ENCODE results near the gene TBC1D10B. TPM values are rescaled to one million over a fixed set of nuclear protein-coding genes. Genes with fewer than 3 reads are reported as not detected.

Gene TBC1D10B, protein sequence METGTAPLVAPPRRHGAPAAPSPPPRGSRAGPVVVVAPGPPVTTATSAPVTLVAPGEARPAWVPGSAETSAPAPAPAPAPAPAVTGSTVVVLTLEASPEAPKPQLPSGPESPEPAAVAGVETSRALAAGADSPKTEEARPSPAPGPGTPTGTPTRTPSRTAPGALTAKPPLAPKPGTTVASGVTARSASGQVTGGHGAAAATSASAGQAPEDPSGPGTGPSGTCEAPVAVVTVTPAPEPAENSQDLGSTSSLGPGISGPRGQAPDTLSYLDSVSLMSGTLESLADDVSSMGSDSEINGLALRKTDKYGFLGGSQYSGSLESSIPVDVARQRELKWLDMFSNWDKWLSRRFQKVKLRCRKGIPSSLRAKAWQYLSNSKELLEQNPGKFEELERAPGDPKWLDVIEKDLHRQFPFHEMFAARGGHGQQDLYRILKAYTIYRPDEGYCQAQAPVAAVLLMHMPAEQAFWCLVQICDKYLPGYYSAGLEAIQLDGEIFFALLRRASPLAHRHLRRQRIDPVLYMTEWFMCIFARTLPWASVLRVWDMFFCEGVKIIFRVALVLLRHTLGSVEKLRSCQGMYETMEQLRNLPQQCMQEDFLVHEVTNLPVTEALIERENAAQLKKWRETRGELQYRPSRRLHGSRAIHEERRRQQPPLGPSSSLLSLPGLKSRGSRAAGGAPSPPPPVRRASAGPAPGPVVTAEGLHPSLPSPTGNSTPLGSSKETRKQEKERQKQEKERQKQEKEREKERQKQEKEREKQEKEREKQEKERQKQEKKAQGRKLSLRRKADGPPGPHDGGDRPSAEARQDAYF
- polyA plus RNA-seq (ENCODE audit: insufficient read length in 4 of 4), result 10 to 100 TPM; 30.9 to 39.2 (median 34.3) TPM

DNA sequence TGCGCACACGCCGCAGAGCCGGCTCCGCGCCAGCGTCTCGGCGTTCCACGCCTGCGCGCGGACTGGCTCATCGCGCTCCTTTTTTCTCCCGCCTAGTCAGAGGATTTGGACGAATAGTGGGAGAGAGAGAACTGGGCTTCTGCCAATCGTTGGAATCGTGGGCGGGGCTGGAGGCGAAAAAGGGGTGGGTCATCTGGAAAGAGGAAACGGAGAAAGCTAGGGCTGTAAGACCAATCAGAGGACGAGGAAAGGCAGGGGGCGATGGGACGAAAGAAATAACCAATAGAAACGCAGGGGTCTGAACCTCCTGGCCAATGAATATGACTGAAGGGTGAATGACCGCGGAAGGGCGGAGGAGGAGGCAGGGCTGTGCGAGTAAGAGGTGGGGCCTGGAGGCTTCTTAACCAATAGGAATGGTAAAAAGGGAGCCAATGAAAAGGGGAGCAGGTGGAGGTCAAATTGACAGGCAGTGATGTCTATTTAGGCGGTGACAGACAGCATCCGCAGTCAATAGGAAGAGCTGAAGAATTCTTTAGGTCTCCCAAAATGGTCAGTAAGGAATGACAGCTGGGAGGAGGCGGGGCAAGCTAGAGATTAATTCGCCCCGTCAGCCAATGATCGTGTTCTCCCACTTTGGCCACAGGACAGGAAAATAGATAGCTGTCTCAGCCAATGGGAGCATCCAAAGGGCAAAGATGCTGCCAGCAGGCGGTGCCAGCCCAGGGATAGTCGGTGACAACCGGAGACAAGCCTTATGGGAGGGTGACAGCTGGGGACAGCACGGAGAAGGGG lies at the start of gene TBC1D10B:
TSS of gene TBC1D10B (minus strand) at position 39 of the 792 bp plus-strand sequence. CDS start 311 bp downstream, outside the sequence.
- DNase-seq (ENCODE audit: low read depth in 4 of 4, low spot score in 3 of 4), result peak; percentile 97 to 100 (median 100)

- no peak for DNase-seq (ENCODE audit: low read depth in 4 of 4, low spot score in 3 of 4)
Measured at GRCh38 chr16:30418350-30419181, 48.3 kb upstream of the TBC1D10B start.

DNA sequence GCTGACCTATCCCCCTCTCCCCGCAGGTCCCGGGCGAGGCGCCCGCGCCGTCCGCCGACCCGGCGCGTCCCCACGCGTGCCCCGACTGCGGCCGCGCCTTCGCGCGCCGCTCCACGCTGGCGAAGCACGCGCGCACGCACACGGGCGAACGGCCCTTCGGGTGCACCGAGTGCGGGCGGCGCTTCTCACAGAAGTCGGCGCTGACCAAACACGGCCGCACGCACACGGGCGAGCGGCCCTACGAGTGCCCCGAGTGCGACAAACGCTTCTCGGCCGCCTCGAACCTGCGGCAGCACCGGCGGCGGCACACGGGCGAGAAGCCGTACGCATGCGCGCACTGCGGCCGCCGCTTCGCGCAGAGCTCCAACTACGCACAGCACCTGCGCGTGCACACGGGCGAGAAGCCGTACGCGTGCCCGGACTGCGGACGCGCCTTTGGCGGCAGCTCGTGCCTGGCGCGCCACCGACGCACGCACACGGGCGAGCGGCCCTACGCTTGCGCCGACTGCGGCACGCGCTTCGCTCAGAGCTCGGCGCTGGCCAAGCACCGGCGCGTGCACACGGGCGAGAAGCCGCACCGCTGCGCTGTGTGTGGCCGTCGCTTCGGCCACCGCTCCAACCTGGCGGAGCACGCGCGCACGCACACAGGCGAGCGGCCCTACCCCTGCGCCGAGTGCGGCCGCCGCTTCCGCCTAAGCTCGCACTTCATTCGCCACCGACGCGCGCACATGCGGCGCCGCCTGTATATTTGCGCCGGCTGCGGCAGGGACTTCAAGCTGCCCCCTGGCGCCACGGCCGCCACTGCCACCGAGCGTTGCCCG lies 47.4 kb upstream of the TBC1D10B start:
- DNase-seq (ENCODE audit: low read depth in 4 of 4, low spot score in 3 of 4), result peak; percentile 82 to 88 (median 83)

DNA sequence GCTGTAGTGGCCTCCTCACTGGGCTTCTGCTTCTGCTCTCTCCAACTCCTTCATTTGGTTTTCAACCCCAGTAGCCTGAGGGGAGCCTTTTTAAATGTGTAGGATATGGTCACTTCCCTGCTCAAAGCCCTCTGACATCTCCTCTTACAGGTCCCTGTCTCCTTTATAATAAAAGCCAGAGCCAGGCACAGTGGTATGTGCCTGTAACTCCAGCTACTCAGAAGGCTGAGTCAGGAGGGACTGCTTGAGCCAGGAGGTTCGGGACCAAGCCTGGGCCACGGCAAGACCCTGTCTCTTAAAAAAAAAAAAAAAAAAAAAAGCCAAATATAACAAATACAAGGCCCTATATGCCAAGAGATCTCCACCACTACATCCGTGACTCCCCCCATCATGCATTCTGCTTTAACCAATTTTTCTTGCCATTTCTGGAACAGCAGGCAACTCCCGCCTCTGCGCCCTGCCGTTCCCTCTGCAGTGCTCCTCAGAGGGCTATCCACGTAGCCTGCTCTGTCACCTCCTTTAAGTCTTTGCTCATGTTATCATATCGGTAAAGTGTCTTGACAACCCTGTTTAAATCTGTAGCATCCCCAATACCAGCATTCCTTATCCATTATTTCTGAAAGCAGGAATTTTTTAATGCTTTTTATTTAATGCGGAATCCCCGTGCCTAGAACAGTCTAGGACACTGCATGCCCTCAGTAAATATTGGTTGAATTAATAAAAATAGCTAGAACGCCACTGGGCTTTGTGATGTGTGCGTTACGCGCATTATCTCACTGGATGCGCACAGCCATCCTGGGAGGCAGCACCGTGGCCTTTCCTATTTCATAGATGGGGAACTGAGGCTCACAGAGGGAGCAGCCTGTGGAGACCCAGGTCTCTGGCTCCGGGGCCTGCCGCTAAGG lies 46.6 kb upstream of the TBC1D10B start:
- DNase-seq (ENCODE audit: low read depth in 4 of 4, low spot score in 3 of 4), result no peak

- DNase-seq (ENCODE audit: low read depth in 4 of 4, low spot score in 3 of 4), result no peak
Measured at GRCh38 chr16:30416047-30416603, 45.8 kb upstream of the TBC1D10B start.

GRCh38 chr16:30414159-30414558 lies 43.9 kb upstream of the TBC1D10B start:
- DNase-seq (ENCODE audit: low read depth in 4 of 4, low spot score in 3 of 4), result no peak

DNA sequence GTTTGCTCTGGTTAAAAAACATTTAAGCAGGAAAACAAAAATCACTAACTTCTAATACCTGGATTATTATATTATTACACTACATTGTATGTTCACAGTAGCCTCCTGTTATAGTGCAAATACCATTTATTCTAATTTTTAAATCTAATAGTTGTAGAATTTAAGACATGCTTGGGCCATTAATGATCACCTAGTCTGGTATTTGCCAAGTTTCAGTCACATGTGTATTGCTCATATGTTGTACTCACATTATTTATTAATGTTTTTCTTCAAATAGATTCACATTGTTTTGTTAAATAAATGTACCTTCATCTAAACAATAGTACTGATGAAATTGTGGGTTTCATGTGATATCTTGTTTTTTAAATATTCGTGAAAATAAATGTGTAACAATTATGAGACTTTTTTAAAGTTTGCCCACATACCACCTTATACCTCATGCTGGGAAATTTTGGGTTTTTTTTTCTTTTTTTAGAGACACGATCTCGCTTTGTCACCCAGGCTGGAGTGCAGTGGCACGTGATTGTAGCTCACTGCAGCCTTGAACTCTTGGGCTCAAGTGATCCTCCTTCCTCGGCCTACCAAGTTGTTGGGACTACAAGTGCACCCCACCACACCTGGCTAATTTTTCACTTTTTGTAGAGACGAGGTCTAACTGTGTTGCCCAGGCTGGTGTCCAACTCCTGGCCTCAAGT lies 43.0 kb upstream of the TBC1D10B start:
- DNase-seq (ENCODE audit: low read depth in 4 of 4, low spot score in 3 of 4), result no peak

GRCh38 chr16:30409125-30410060 lies 39.1 kb upstream of the TBC1D10B start:
- peak in 3 of 4 donors; percentile 80 to 84 (median 84) for DNase-seq (ENCODE audit: low read depth in 4 of 4, low spot score in 3 of 4)

DNA sequence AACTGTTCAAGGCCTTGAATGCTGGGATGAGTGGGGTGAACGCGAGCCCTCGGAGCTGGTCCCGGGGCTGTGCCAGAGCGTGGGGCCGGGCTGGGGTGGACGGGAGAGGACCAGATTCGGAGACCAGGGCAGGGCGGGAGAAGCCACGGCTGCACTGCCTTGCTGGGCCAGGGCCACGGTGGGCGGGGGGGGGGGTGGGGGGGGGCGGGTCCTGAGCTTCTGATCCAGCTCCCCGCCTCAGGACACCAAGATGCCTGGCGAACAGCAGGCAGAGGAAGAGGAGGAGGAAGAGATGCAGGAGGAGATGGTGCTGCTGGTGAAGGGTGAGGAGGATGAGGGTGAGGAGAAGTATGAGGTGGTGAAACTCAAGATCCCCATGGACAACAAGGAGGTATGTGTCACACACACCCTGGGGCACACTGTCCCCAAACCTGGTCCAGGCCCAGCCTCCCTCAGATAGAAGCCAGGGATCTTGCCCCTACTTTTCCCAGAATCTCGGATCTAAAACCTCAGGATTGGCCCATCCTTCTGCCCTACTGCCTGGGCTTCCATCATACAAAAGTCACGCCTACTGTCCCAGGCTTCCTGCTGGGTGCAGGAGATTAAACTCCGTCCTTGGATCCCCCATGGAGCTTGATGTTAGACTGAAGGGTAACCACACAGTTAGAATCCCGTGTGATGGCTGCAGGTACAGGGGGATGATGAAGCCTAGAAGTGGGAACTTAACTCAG lies 37.7 kb upstream of the TBC1D10B start:
- no peak for DNase-seq (ENCODE audit: low read depth in 4 of 4, low spot score in 3 of 4)

- DNase-seq (ENCODE audit: low read depth in 4 of 4, low spot score in 3 of 4), result peak in 3 of 4 donors; percentile 80 to 85 (median 85)
Measured at GRCh38 chr16:30407102-30407803, 37.0 kb upstream of the TBC1D10B start, which contains the start of gene ZNF771. Gene ZNF771 (plus strand): TSS chr16:30407606. CDS start chr16:30408054, 448 bp downstream.

DNA sequence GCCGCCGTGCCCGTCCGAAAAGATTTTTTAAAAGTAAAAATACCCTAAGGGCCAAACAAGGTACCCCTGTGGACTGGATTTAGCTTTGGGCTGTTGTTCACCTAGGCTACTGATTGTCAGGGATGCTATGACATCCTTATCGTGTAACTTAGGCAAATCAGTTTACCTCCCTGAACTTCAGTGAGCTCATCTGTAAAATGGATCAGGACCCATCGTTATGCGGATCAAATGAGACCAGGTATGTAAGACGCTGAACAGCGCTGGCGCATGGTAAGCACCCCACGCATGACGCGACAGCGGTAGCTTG lies 36.5 kb upstream of the TBC1D10B start:
- no peak for DNase-seq (ENCODE audit: low read depth in 4 of 4, low spot score in 3 of 4)

- DNase-seq (ENCODE audit: low read depth in 4 of 4, low spot score in 3 of 4), result no peak
Measured at GRCh38 chr16:30401768-30402425, 31.6 kb upstream of the TBC1D10B start.

DNA sequence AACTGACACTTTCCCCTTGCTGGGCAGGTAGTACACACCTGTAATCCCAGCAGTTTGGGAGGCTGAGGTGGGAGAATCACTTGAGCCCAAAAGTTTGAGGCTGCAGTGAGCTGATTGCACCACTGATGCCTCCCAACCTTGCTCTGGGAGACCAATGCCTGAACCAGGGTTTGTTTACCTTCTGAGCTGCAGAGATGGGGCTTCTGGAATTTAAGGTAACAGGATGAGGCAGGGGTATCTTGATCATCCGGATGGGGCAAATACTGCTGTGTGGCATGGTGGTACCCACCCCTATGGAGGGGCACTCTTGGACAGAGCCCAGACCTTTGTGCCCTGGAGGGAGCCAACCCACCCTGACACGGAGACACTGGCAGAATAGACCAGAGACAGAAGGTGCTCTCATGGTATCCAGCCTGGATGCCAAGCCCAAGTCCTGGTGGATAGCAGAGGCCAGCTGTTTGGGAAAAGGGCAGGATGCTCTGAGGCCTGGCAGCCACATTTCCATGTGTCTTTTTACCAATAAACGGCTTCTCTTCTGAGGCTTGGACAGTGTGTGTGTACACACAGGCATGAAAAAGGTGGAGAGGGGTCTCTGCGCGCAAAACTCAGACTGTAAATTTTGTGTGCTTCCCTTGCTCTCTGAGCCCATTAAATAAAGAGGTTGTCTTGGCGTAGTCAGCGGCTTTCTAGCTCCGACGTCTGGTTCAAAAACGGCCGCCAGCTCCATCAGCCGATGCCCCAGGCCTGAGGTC lies 29.3 kb upstream of the TBC1D10B start:
- DNase-seq (ENCODE audit: low read depth in 4 of 4, low spot score in 3 of 4), result no peak
